ENCODE results near the gene NECTIN4.
"Not testable (repeated sequence)": the region's sequence is repeated elsewhere in the genome, so short reads cannot be mapped to it uniquely, and the experiment has no call there.

Gene NECTIN4

GRCh38 chr1:161031874-161032273 lies 57.5 kb downstream of the NECTIN4 start:
- H3K4me1 Mint-ChIP-seq = no peaks in the 10 kb centered on the region
- peaks cover 19% of the 10 kb centered on the region for H3K9me3 Mint-ChIP-seq
- no peak overlapping the region for H3K4me3 Mint-ChIP-seq
- H3K36me3 Mint-ChIP-seq (ENCODE audit: low read depth) = peaks cover 32% of the 10 kb centered on the region
- no peak overlapping the region for H3K27ac Mint-ChIP-seq
- no peaks in the 10 kb centered on the region for H3K27me3 Mint-ChIP-seq (ENCODE audit: low read depth, poor library complexity)
- DNase-seq = no peak
- TF ChIP-seq, protein P1, sequence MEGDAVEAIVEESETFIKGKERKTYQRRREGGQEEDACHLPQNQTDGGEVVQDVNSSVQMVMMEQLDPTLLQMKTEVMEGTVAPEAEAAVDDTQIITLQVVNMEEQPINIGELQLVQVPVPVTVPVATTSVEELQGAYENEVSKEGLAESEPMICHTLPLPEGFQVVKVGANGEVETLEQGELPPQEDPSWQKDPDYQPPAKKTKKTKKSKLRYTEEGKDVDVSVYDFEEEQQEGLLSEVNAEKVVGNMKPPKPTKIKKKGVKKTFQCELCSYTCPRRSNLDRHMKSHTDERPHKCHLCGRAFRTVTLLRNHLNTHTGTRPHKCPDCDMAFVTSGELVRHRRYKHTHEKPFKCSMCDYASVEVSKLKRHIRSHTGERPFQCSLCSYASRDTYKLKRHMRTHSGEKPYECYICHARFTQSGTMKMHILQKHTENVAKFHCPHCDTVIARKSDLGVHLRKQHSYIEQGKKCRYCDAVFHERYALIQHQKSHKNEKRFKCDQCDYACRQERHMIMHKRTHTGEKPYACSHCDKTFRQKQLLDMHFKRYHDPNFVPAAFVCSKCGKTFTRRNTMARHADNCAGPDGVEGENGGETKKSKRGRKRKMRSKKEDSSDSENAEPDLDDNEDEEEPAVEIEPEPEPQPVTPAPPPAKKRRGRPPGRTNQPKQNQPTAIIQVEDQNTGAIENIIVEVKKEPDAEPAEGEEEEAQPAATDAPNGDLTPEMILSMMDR (IDR thresholded peaks at IDR 0.05) = no peak

DNA sequence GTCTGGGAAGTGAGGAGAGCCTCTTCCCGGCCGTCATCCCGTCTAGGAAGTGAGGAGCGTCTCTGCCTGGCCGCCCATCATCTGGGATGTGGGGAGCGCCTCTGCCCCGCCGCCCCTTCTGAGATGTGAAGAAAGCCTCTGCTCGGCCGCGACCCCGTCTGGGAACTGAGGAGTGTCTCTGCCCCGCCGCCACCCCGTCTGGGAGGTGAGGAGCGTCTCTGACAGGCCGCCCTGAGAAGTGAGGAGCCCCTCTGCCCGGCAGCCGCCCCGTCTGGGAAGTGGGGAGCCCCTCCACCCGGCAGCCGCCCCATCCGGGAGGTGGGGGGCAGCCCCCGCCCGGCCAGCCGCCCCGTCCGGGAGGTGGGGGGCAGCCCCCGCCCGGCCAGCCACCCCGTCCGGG lies 59.9 kb downstream of the NECTIN4 start:
- not testable (repeated sequence) for DNase-seq; H3K27me3 Mint-ChIP-seq (ENCODE audit: low read depth, poor library complexity); H3K4me3 Mint-ChIP-seq; H3K4me1 Mint-ChIP-seq; H3K27ac Mint-ChIP-seq
- Mint-ChIP-seq H3K36me3 (ENCODE audit: low read depth) (peaks cover 34% of the 10 kb centered on the region), H3K9me3 (peaks cover 20% of the 10 kb centered on the region)

DNA sequence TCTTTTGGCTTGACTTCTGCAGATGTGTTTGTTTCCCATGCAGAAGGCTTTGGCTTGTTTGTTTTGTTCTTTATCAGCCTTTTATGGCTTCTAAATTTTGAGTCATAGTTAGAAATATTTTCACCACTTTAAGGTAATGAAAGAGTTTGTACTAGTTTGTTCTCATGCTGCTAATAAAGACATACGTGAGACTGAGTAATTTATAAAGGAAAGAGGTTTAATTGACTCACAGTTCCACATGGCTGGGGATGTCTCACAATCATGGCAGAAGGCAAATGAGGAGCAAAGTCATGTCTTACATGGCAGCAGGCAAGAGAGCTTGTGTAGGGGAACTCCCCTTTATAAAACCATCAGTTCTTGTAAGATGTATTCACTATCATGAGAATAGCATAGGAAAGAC lies 62.4 kb downstream of the NECTIN4 start:
- DNase-seq; H3K4me3 Mint-ChIP-seq; H3K4me1 Mint-ChIP-seq; H3K27ac Mint-ChIP-seq; H3K27me3 Mint-ChIP-seq (ENCODE audit: low read depth, poor library complexity): not testable (repeated sequence)
- H3K9me3 Mint-ChIP-seq = peaks cover 20% of the 10 kb centered on the region
- peaks cover 29% of the 10 kb centered on the region for H3K36me3 Mint-ChIP-seq (ENCODE audit: low read depth)

- peak overlapping the region; percentile 44 for H3K4me3 Mint-ChIP-seq
These were observed 66.9 kb downstream of the NECTIN4 start for GRCh38 chr1:161022432-161022831.

DNA sequence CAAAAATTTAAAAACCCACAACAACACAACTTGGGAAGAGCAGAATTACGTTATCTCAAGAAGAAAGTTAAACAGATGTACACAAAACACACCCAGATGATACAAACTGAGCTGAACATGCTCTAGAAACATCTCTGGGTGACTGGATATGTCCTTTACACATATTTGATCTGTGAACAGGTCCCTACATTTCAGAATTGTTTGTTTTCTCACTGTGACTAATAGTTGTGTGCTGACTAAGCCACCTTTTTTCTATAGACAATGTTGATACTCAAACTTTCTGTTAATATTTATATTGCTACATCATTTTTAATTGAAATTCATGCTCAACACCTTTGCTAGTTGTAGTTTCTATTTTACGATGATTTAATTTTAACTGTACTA lies 67.4 kb downstream of the NECTIN4 start:
- Mint-ChIP-seq H3K27me3 (ENCODE audit: low read depth, poor library complexity) (peaks cover 49% of the 10 kb centered on the region), H3K27ac (no peak overlapping the region), H3K9me3 (peaks cover 1% of the 10 kb centered on the region), H3K4me1 (peaks cover 20% of the 10 kb centered on the region), H3K4me3 (peak overlapping the region; percentile 83), H3K36me3 (ENCODE audit: low read depth) (peaks cover 3% of the 10 kb centered on the region)
- no peak for DNase-seq
- TF ChIP-seq, protein P1 (IDR thresholded peaks at IDR 0.05) = no peak

More at GRCh38 chr1:161022432-161022831, 66.9 kb downstream of the NECTIN4 start:
- peaks cover 46% of the 10 kb centered on the region for H3K27me3 Mint-ChIP-seq (ENCODE audit: low read depth, poor library complexity)
- peaks cover 20% of the 10 kb centered on the region for H3K4me1 Mint-ChIP-seq
- H3K27ac Mint-ChIP-seq; DNase-seq; H3K9me3 Mint-ChIP-seq; H3K36me3 Mint-ChIP-seq (ENCODE audit: low read depth): not testable (repeated sequence)

DNA sequence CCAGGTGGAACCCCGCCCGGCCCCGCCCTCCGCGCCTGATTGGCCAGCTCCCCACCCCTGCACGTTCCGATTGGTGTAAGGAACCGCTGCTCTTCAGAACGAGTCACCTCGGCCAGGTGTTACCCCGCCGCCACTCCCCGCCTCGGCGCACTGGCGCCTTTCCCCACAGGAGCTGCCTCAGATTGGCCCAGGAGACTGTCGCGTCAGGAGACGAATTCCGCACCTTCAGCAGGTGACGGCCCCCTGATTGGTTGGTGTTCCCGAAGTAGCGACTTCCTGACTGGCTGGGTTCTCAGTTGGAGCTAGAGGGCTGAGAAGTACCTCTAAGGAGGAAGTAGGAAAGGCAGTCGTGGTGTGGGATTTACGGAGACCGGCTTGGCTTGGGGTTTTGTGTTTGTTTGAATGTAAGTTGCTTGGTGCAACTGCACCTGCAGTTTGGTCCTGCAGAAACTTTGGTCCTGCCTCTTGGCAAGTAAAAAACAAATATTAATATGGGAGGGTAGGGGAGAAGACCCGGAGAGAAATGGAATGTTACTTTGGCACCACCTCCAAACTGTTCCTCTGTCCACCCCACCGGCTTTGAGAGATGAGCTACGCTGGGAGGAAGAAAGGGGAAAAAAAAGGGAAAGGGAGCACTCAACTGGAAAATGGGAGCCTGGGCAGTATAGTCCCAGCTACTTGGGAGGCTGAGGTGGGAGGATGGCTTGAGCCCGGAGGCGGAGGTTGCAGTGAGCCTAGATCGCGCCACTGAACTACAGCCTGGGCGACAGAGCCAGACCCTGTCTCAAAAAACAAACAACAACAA lies 68.0 kb downstream of the NECTIN4 start:
- H3K9me3 Mint-ChIP-seq = no peaks in the 10 kb centered on the region
- peaks cover 49% of the 10 kb centered on the region for H3K27me3 Mint-ChIP-seq (ENCODE audit: low read depth, poor library complexity)

More for the DNA sequence above, 68.0 kb downstream of the NECTIN4 start:
- no peaks in the 10 kb centered on the region for H3K36me3 Mint-ChIP-seq (ENCODE audit: low read depth)
- H3K4me3 Mint-ChIP-seq = peak overlapping the region; percentile 83
- TF ChIP-seq, protein P1 (IDR thresholded peaks at IDR 0.05) = no peak
- DNase-seq = peak; percentile 82
- H3K4me1 Mint-ChIP-seq = peaks cover 20% of the 10 kb centered on the region
- H3K27ac Mint-ChIP-seq = no peak overlapping the region

Data from nephron progenitor cell (in vitro differentiated cells).